ENCODE data around the gene RAX. TPM values are rescaled to one million over a fixed set of nuclear protein-coding genes. Genes with fewer than 3 reads are reported as not detected.
"Not testable (repeated sequence)": the region's sequence is repeated elsewhere in the genome, so short reads cannot be mapped to it uniquely, and the experiment has no call there.

The RAX gene
- total RNA-seq, 1 donor from 2014 or later, result not detected

- DNase-seq (ENCODE audit: low spot score), result no peak
These were observed 692 bp upstream of the RAX start for GRCh38 chr18:59273759-59274532.

- DNase-seq (ENCODE audit: low spot score), result no peak
These were observed 899 bp downstream of the RAX start for GRCh38 chr18:59272221-59272888.

- no peak for DNase-seq (ENCODE audit: low spot score)
These were observed 1.5 kb downstream of the RAX start for GRCh38 chr18:59271606-59272220.

GRCh38 chr18:59270689-59271257, 2.5 kb downstream of the RAX start:
- no peak for DNase-seq (ENCODE audit: low spot score)

GRCh38 chr18:59269563-59270119, 3.6 kb downstream of the RAX start:
- DNase-seq (ENCODE audit: low spot score), result no peak

- no peak for DNase-seq (ENCODE audit: low spot score)
These were observed 4.3 kb downstream of the RAX start for GRCh38 chr18:59268721-59269562.

GRCh38 chr18:59268127-59268720, 5.0 kb downstream of the RAX start:
- no peak for DNase-seq (ENCODE audit: low spot score)

- no peak for DNase-seq (ENCODE audit: low spot score)
These were observed 5.6 kb downstream of the RAX start for GRCh38 chr18:59267503-59268126.

- DNase-seq (ENCODE audit: low spot score), result no peak
These were observed 6.3 kb downstream of the RAX start for GRCh38 chr18:59266886-59267502.

GRCh38 chr18:59266459-59266858, 6.8 kb downstream of the RAX start:
- no peak for DNase-seq (ENCODE audit: low spot score)

- DNase-seq (ENCODE audit: low spot score), result no peak
These were observed 7.3 kb downstream of the RAX start for GRCh38 chr18:59265974-59266369.

- DNase-seq (ENCODE audit: low spot score), result no peak
These were observed 7.8 kb downstream of the RAX start for GRCh38 chr18:59265246-59265973.

- no peak for DNase-seq (ENCODE audit: low spot score)
These were observed 8.5 kb downstream of the RAX start for GRCh38 chr18:59264651-59265245.

GRCh38 chr18:59264121-59264571, 9.1 kb downstream of the RAX start:
- no peak for DNase-seq (ENCODE audit: low spot score)

- no peak for DNase-seq (ENCODE audit: low spot score)
These were observed 9.6 kb downstream of the RAX start for GRCh38 chr18:59263661-59264060.

- not testable (repeated sequence) for DNase-seq (ENCODE audit: low spot score)
These were observed 11.0 kb downstream of the RAX start for GRCh38 chr18:59262243-59262642.

- DNase-seq (ENCODE audit: low spot score), result not testable (repeated sequence)
These were observed 11.4 kb downstream of the RAX start for GRCh38 chr18:59261842-59262241.

- not testable (repeated sequence) for DNase-seq (ENCODE audit: low spot score)
These were observed 17.8 kb downstream of the RAX start for GRCh38 chr18:59255491-59255890.

All from ureter (tissue), 1 donor.